ENCODE measurements around the gene RAPGEF1. TPM values are rescaled to one million over a fixed set of nuclear protein-coding genes. Genes with fewer than 3 reads are reported as not detected.
"Not testable (repeated sequence)": the region's sequence is repeated elsewhere in the genome, so short reads cannot be mapped to it uniquely, and the experiment has no call there.

The RAPGEF1 gene
- polyA plus RNA-seq, 4 donors = 36.8 to 41.5 (median 40.2) TPM

- DNase-seq (ENCODE audit: low read depth in 4 of 4, low spot score in 2 of 4) = no peak
Observed at GRCh38 chr9:131577005-131578000, 162.6 kb downstream of the RAPGEF1 start.

- no peak for DNase-seq (ENCODE audit: low read depth in 4 of 4, low spot score in 2 of 4)
Observed at GRCh38 chr9:131575946-131576853, 163.7 kb downstream of the RAPGEF1 start.

- DNase-seq (ENCODE audit: low read depth in 4 of 4, low spot score in 2 of 4) = no peak
Observed at GRCh38 chr9:131574730-131575640, 164.9 kb downstream of the RAPGEF1 start.

- no peak for DNase-seq (ENCODE audit: low read depth in 4 of 4, low spot score in 2 of 4)
Observed at GRCh38 chr9:131567910-131568309, 172.0 kb downstream of the RAPGEF1 start.

GRCh38 chr9:131566158-131566557 lies 173.7 kb downstream of the RAPGEF1 start:
- no peak for DNase-seq (ENCODE audit: low read depth in 4 of 4, low spot score in 2 of 4)

GRCh38 chr9:131565369-131565768 lies 174.5 kb downstream of the RAPGEF1 start:
- DNase-seq (ENCODE audit: low read depth in 4 of 4, low spot score in 2 of 4) = no peak

GRCh38 chr9:131562032-131562959 lies 177.6 kb downstream of the RAPGEF1 start:
- DNase-seq (ENCODE audit: low read depth in 4 of 4, low spot score in 2 of 4) = no peak

GRCh38 chr9:131559421-131560000 lies 180.4 kb downstream of the RAPGEF1 start:
- no peak for DNase-seq (ENCODE audit: low read depth in 4 of 4, low spot score in 2 of 4)

- DNase-seq (ENCODE audit: low read depth in 4 of 4, low spot score in 2 of 4) = no peak
Observed at GRCh38 chr9:131557855-131558548, 181.9 kb downstream of the RAPGEF1 start.

GRCh38 chr9:131555841-131556673 lies 183.8 kb downstream of the RAPGEF1 start:
- DNase-seq (ENCODE audit: low read depth in 4 of 4, low spot score in 2 of 4) = no peak

- no peak for DNase-seq (ENCODE audit: low read depth in 4 of 4, low spot score in 2 of 4)
Observed at GRCh38 chr9:131554843-131555351, 185.0 kb downstream of the RAPGEF1 start.

- DNase-seq (ENCODE audit: low read depth in 4 of 4, low spot score in 2 of 4) = no peak
Observed at GRCh38 chr9:131554087-131554842, 185.6 kb downstream of the RAPGEF1 start.

- DNase-seq (ENCODE audit: low read depth in 4 of 4, low spot score in 2 of 4) = no peak
Observed at GRCh38 chr9:131552030-131552429, 187.8 kb downstream of the RAPGEF1 start.

GRCh38 chr9:131550465-131550864 lies 189.4 kb downstream of the RAPGEF1 start:
- not testable (repeated sequence) for DNase-seq (ENCODE audit: low read depth in 4 of 4, low spot score in 2 of 4)

GRCh38 chr9:131549186-131549585 lies 190.7 kb downstream of the RAPGEF1 start:
- DNase-seq (ENCODE audit: low read depth in 4 of 4, low spot score in 2 of 4) = not testable (repeated sequence)

All from left renal cortex interstitium (tissue), 4 donors.